GM23338 (cell line): ENCODE data around the gene HFE. TPM values are rescaled to one million over a fixed set of nuclear protein-coding genes. Genes with fewer than 3 reads are reported as not detected.

Experiments used
- ATAC-seq: fragments of 200-7000 bp; cut with Tn5 transposase; 3 replicates; pipeline ENCODE4 v1.9.1; 2020
- DNase-seq: peaks from one replicate; pipeline ENCODE4 v3.0.0-alpha.2; 2015; ENCODE audit warnings: low spot score
- H2AFZ ChIP-seq: fragments of 200-600 bp; sonication (generic); 2 replicates; pipeline ENCODE4 v1.8.0; 2016; ENCODE audit warnings: antibody characterized with exemption, mild to moderate bottlenecking, moderate library complexity
- H3F3A ChIP-seq: fragments of 200-600 bp; sonication (generic); replicated peaks from 2 replicates; pipeline ENCODE4 v1.8.0; 2017; ENCODE audit warnings: antibody characterized with exemption, mixed run types, low read depth
- H3K27ac ChIP-seq: fragments of 200-600 bp; sonication (generic); 2 replicates; pipeline ENCODE4 v1.6.1; 2016; ENCODE audit warnings: low read depth
- H3K27me3 ChIP-seq: fragments of 200-600 bp; sonication (generic); 2 replicates; pipeline ENCODE4 v1.8.0; 2016; ENCODE audit warnings: mild to moderate bottlenecking, mixed run types, moderate library complexity; ENCODE audit not compliant: insufficient read depth
- H3K36me3 ChIP-seq: fragments of 200-600 bp; sonication (generic); 2 replicates; pipeline ENCODE4 v1.8.0; 2016; ENCODE audit warnings: mild to moderate bottlenecking; ENCODE audit not compliant: insufficient read depth
- H3K4me1 ChIP-seq: fragments of 200-600 bp; sonication (generic); 2 replicates; pipeline ENCODE4 v1.8.0; 2016; ENCODE audit warnings: mild to moderate bottlenecking, moderate library complexity; ENCODE audit not compliant: insufficient read depth
- H3K4me2 ChIP-seq: fragments of 200-600 bp; sonication (generic); 2 replicates; pipeline ENCODE4 v1.7.1; 2017; ENCODE audit warnings: mixed run types
- H3K4me3 ChIP-seq: fragments of 200-600 bp; sonication (generic); 2 replicates; pipeline ENCODE4 v1.6.1; 2016; ENCODE audit warnings: mixed run types
- H3K79me2 ChIP-seq: fragments of 200-600 bp; sonication (generic); replicated peaks from 2 replicates; pipeline ENCODE4 v1.8.0; 2017; ENCODE audit warnings: mild to moderate bottlenecking; ENCODE audit not compliant: insufficient read depth
- H3K9me2 ChIP-seq: fragments of 200-600 bp; sonication (generic); 2 replicates; pipeline ENCODE4 v1.8.0; 2017; ENCODE audit not compliant: insufficient read depth
- H4K20me1 ChIP-seq: fragments of 200-600 bp; sonication (generic); replicated peaks from 2 replicates; pipeline ENCODE4 v1.8.0; 2017; ENCODE audit warnings: mild to moderate bottlenecking; ENCODE audit not compliant: insufficient read depth
- H3K27ac Mint-ChIP-seq: 2 replicates; pipeline ENCODE4 v1.8.0; 2020; ENCODE audit warnings: inconsistent platforms, mild to moderate bottlenecking, moderate library complexity, mixed read lengths
- H3K27me3 Mint-ChIP-seq: 3 replicates; pipeline ENCODE4 v1.8.0; 2022; ENCODE audit warnings: low read depth, mild to moderate bottlenecking, moderate library complexity, mixed read lengths, inconsistent platforms; ENCODE audit not compliant: insufficient read depth, poor library complexity
- H3K36me3 Mint-ChIP-seq: 3 replicates; pipeline ENCODE4 v1.8.0; 2021; ENCODE audit warnings: low read depth, mild to moderate bottlenecking, inconsistent platforms, moderate library complexity, mixed read lengths
- H3K4me1 Mint-ChIP-seq: 3 replicates; pipeline ENCODE4 v1.8.0; 2020; ENCODE audit warnings: mild to moderate bottlenecking, inconsistent platforms, mixed read lengths
- H3K4me3 Mint-ChIP-seq: 3 replicates; pipeline ENCODE4 v1.8.0; 2021; ENCODE audit warnings: moderate library complexity, mild to moderate bottlenecking, inconsistent platforms, mixed read lengths
- H3K9me3 Mint-ChIP-seq: 3 replicates; pipeline ENCODE4 v1.8.0; 2020; ENCODE audit warnings: moderate library complexity, mild to moderate bottlenecking, inconsistent platforms, mixed read lengths
- CTCF ChIP-seq, 2 experiments: fragments of 200-600 bp in 1 of 2; sonication (generic) in 1 of 2; conservative IDR thresholded peaks; 2 replicates each; pipeline versions ENCODE4 v1.5.1 to v1.6.1; 2016 to 2017; ENCODE audit warnings: antibody characterized with exemption in 2 of 2, low read depth in 2 of 2, mild to moderate bottlenecking in 2 of 2, moderate library complexity in 1 of 2
- EZH2 ChIP-seq: fragments of 200-600 bp; sonication (generic); IDR thresholded peaks from one replicate; pipeline ENCODE4 v1.8.0; 2017; ENCODE audit warnings: antibody characterized with exemption, mild to moderate bottlenecking, low read depth; ENCODE audit not compliant: unreplicated experiment
- EZH2phosphoT487 ChIP-seq: fragments of 200-600 bp; sonication (generic); IDR thresholded peaks from one replicate; pipeline ENCODE4 v1.8.1; 2018; ENCODE audit warnings: antibody characterized with exemption; ENCODE audit not compliant: unreplicated experiment
- JUNB ChIP-seq: IDR thresholded peaks from one replicate; pipeline ENCODE4 v1.6.1; 2016; ENCODE audit warnings: antibody characterized with exemption; ENCODE audit not compliant: unreplicated experiment
- NANOG ChIP-seq: IDR thresholded peaks from 2 replicates; pipeline ENCODE4 v1.6.1; 2016; ENCODE audit warnings: antibody characterized with exemption, borderline replicate concordance
- POLR2AphosphoS5 ChIP-seq: IDR thresholded peaks from 2 replicates; pipeline ENCODE4 v1.6.1; 2016; ENCODE audit warnings: antibody characterized with exemption, low read depth
- REST ChIP-seq: IDR thresholded peaks from one replicate; pipeline ENCODE4 v1.6.1; 2018; ENCODE audit warnings: antibody characterized with exemption; ENCODE audit not compliant: unreplicated experiment
- ZNF114 ChIP-seq: fragments of 250-450 bp; sonication (Bioruptor Pico); IDR thresholded peaks from 2 replicates; pipeline ENCODE4 v1.5.0; 2020; ENCODE audit warnings: mild to moderate bottlenecking, moderate library complexity
- ZNF331 ChIP-seq: fragments of 250-450 bp; sonication (Bioruptor Pico); IDR thresholded peaks from 2 replicates; pipeline ENCODE4 v1.5.0; 2020; ENCODE audit warnings: low read depth, mild to moderate bottlenecking, moderate library complexity
- ZNF462 ChIP-seq: fragments of 250-450 bp; sonication (Bioruptor Pico); IDR thresholded peaks from 2 replicates; pipeline ENCODE4 v1.5.0; 2020; ENCODE audit warnings: mild to moderate bottlenecking, moderate library complexity
- polyA plus RNA-seq: library from polyadenylated mRNA; unstranded; fragments of >200 nt; fragmentation: Nextera tagmentation; extraction: Ambion mirVana; gene quantifications from 2 replicates; pipeline ENCODE4 v1.2.1, GENCODE V29; 2016
- total RNA-seq: library from RNA; depleted of rRNA; stranded (reverse); fragments of >200 nt; shearing (Covaris generic); gene quantifications from 2 replicates; pipeline ENCODE4 v1.2.3, GENCODE V29; 2014

HFE gene
- total and polyA plus RNA-seq, 2 experiments from 2014 or later, result 0.53 to 0.63 TPM

DNA sequence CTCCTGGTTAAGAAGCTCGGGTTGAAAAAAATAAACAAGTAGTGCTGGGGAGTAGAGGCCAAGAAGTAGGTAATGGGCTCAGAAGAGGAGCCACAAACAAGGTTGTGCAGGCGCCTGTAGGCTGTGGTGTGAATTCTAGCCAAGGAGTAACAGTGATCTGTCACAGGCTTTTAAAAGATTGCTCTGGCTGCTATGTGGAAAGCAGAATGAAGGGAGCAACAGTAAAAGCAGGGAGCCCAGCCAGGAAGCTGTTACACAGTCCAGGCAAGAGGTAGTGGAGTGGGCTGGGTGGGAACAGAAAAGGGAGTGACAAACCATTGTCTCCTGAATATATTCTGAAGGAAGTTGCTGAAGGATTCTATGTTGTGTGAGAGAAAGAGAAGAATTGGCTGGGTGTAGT, 2.0 kb downstream of the HFE start:
- Mint-ChIP-seq H3K27ac (no peak overlapping the region), H3K4me1 (peaks cover 22% of the 10 kb centered on the region), H3K27me3 (peaks cover 7% of the 10 kb centered on the region), H3K4me3 (no peak overlapping the region), H3K36me3 (no peaks in the 10 kb centered on the region; the same call in 2 of the 3 replicates), H3K9me3 (no peaks in the 10 kb centered on the region)
- H3K36me3 ChIP-seq, result no peaks in the 10 kb centered on the region
- H3K79me2 ChIP-seq, result no peaks in the 10 kb centered on the region
- DNase-seq, result no peak
- no peaks in the 10 kb centered on the region for H3K27me3 ChIP-seq
- no peak overlapping the region for H2AFZ ChIP-seq
- H3F3A ChIP-seq, result no peaks in the 10 kb centered on the region
- no peak overlapping the region for H3K4me2 ChIP-seq
- no peaks in the 10 kb centered on the region; the same call in 1 of the 2 replicates for H3K4me1 ChIP-seq
- H3K9me2 ChIP-seq, result peaks cover 5% of the 10 kb centered on the region; the same call in 1 of the 2 replicates
- no peak overlapping the region for H3K27ac ChIP-seq
- H4K20me1 ChIP-seq, result no peaks in the 10 kb centered on the region
- TF ChIP-seq ZNF331 (CRISPR knock-in tag) (no peak), CTCF (conservative IDR thresholded peaks at IDR 0.05; ENCODE audit: low read depth in 2 of 2) (no peak), EZH2 (no peak), REST (no peak), POLR2AphosphoS5 (no peak), NANOG (no peak), JUNB (no peak), ZNF114 (CRISPR knock-in tag) (no peak), ZNF462 (CRISPR knock-in tag) (no peak), EZH2phosphoT487 (no peak)
- ATAC-seq, result no peak
- H3K4me3 ChIP-seq, result no peak overlapping the region
